LNCaP clone FGC (cell line): ENCODE measurements around the gene SCN2B.

Experiments
- DNase-seq: peaks from one replicate; pipeline ENCODE4 v3.0.0-alpha.2; 2011; ENCODE audit warnings: low read depth
- H3K4me3 ChIP-seq: 2 replicates; pipeline ENCODE4 v1.5.1; 2011; ENCODE audit warnings: mild to moderate bottlenecking, low read depth, low read length, control low read depth
- CTCF ChIP-seq: IDR thresholded peaks from 2 replicates; pipeline ENCODE4 v1.5.1; 2012; ENCODE audit warnings: mild to moderate bottlenecking; ENCODE audit not compliant: control insufficient read depth, insufficient read depth; ENCODE audit errors: extremely low read depth

SCN2B gene

GRCh38 chr11:118214210-118214914 is 37.9 kb upstream of the SCN2B start:
- no peak for TF ChIP-seq CTCF
- no peak for DNase-seq
- H3K4me3 ChIP-seq: no peak overlapping the region

- no peak for TF ChIP-seq CTCF
- H3K4me3 ChIP-seq: no peak overlapping the region
- DNase-seq: no peak
Measured at GRCh38 chr11:118213781-118214180, 37.3 kb upstream of the SCN2B start.

- no peak for DNase-seq
- TF ChIP-seq CTCF: no peak
- H3K4me3 ChIP-seq: no peak overlapping the region
Measured at GRCh38 chr11:118213201-118213600, 36.8 kb upstream of the SCN2B start.

GRCh38 chr11:118212781-118213191 is 36.3 kb upstream of the SCN2B start:
- no peak for DNase-seq
- TF ChIP-seq CTCF: no peak
- no peak overlapping the region for H3K4me3 ChIP-seq

- DNase-seq: no peak
- TF ChIP-seq CTCF: no peak
- H3K4me3 ChIP-seq: no peak overlapping the region
Measured at GRCh38 chr11:118212131-118212725, 35.8 kb upstream of the SCN2B start.

GRCh38 chr11:118211006-118211405 is 34.6 kb upstream of the SCN2B start:
- no peak overlapping the region for H3K4me3 ChIP-seq
- no peak for DNase-seq
- TF ChIP-seq CTCF: no peak

GRCh38 chr11:118210323-118210722 is 33.9 kb upstream of the SCN2B start:
- no peak for DNase-seq
- no peak for TF ChIP-seq CTCF
- no peak overlapping the region for H3K4me3 ChIP-seq
